Measurements from ENCODE around the gene CD82. TPM values are rescaled to one million over a fixed set of nuclear protein-coding genes. Genes with fewer than 3 reads are reported as not detected.

The CD82 gene
- total and polyA plus RNA-seq, 4 donors: 21.6 to 54.4 (median 40.2) TPM

DNA sequence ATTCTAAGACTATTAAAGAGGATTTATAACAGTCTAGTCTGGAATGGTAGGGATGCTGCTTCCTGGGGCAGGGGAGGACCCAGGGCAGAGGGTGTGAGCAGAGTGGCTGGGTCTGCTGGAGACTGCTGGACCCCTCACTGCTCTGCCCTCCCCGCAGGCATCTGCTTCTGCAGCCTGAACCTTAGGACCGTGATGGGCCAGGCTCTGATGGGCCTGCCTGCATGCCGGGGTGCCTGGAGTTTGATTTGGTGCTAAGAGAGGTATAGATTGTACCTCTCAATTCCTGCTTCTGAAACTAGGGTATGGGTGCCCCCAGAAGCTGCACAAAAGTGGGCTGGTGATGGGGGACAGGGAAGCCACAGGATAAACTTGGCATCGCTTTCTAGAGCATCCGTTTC lies 54.9 kb downstream of the CD82 start:
- Histone ChIP-seq H3K4me1 (ENCODE audit: control insufficient read depth, insufficient read depth, low read length) (peaks cover 33% of the 10 kb centered on the region), H3K27ac (ENCODE audit: low read depth, low read length) (no peak overlapping the region), H3K4me3 (ENCODE audit: low read depth, low read length) (no peak overlapping the region), H3K9me3 (ENCODE audit: control insufficient read depth, insufficient read depth, low read length) (no peaks in the 10 kb centered on the region), H3K27me3 (ENCODE audit: control insufficient read depth, insufficient read depth, low read length) (no peaks in the 10 kb centered on the region), H3K36me3 (ENCODE audit: control insufficient read depth, insufficient read depth, low read length) (peaks cover 30% of the 10 kb centered on the region)
- 79% methylated on average over 5 of the region's 5 CpGs for WGBS (ENCODE audit: insufficient coverage)
- no peak for DNase-seq (ENCODE audit: low read depth in 4 of 6, low spot score in 6 of 6)

DNA sequence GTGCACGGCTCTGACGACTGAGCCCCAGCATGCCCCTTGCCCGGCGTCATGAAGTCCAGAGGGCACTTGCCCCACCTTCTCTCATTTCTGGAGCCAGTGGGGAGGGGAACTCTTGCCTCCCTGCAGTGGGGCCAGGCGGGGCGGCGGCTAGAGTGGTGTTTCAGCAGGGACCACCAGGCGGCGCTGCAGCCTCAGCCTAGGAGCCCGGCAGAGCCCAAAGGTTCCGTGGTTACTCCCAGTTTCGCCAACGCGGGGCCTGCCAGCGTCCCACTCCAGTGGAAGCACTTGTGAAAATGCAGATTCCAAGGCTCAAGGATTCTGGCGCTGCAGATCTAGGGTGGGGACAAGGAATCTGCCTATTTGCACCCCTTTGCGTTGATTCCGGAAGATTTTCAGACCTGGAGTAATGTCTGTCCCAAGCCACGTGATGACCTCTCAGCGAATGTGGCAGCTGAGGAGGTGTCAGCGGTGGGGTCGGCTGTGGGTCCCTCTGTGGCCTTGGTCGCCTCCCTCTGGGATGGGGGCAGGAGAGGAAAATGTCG lies 55.7 kb downstream of the CD82 start:
- no peak overlapping the region for H3K4me3 ChIP-seq (ENCODE audit: low read depth, low read length)
- WGBS (ENCODE audit: insufficient coverage): 11% methylated on average over 24 of the region's 24 CpGs
- no peaks in the 10 kb centered on the region for H3K9me3 ChIP-seq (ENCODE audit: control insufficient read depth, insufficient read depth, low read length)
- H3K27ac ChIP-seq (ENCODE audit: low read depth, low read length): no peak overlapping the region
- peaks cover 24% of the 10 kb centered on the region for H3K36me3 ChIP-seq (ENCODE audit: control insufficient read depth, insufficient read depth, low read length)
- H3K4me1 ChIP-seq (ENCODE audit: control insufficient read depth, insufficient read depth, low read length): peaks cover 33% of the 10 kb centered on the region
- no peaks in the 10 kb centered on the region for H3K27me3 ChIP-seq (ENCODE audit: control insufficient read depth, insufficient read depth, low read length)
- peak in 4 of 6 donors; percentile 64 to 90 (median 79) for DNase-seq (ENCODE audit: low read depth in 4 of 6, low spot score in 6 of 6)

DNA sequence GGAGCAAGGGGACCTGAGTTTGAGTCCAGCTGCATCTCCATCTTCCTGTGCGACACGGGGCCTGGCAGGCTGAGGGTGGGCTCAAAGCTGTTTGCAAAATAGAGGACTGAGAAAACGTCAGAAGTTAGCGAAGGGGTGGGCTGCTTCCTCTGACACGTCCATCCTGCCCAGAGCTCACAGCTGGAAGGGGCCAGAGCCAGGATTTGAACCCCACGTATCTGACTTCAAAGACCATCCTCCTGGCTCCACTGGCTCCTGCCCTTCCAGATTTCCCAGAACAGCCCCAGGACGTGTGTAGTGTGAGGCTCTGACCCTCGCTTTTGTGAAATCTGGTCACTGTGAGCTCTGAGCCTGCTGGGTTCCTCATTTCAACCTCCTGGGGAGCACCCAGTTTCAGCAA lies 56.3 kb downstream of the CD82 start:
- Histone ChIP-seq H3K4me1 (ENCODE audit: control insufficient read depth, insufficient read depth, low read length) (peaks cover 28% of the 10 kb centered on the region), H3K36me3 (ENCODE audit: control insufficient read depth, insufficient read depth, low read length) (peaks cover 23% of the 10 kb centered on the region), H3K27me3 (ENCODE audit: control insufficient read depth, insufficient read depth, low read length) (no peaks in the 10 kb centered on the region), H3K4me3 (ENCODE audit: low read depth, low read length) (no peak overlapping the region), H3K9me3 (ENCODE audit: control insufficient read depth, insufficient read depth, low read length) (no peaks in the 10 kb centered on the region), H3K27ac (ENCODE audit: low read depth, low read length) (no peak overlapping the region)
- DNase-seq (ENCODE audit: low read depth in 4 of 6, low spot score in 6 of 6): no peak
- 83% methylated on average over 8 of the region's 8 CpGs for WGBS (ENCODE audit: insufficient coverage)

DNA sequence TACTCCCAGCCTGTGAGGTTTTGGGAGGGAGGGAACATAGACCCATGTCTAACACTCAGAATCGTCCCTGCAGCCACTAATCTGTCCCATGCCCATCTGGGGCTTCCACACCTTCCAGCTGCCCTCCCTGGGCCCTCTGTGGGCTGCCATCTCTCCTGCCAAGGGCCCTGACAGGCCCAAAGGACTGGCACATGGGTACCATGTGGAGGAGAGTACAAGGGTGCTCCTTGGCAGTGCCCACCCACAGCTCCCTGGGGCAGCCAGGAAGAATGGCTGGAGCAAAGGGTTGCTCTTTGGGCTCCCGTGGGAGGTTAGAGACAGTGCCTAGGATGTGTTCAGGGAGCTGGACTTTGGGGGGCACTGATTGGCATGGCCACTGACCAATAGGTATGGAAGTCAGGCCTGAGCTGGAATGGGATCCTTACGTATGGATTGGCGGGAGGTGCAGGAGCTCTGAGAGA lies 56.8 kb downstream of the CD82 start:
- H3K36me3 ChIP-seq (ENCODE audit: control insufficient read depth, insufficient read depth, low read length): peaks cover 23% of the 10 kb centered on the region
- DNase-seq (ENCODE audit: low read depth in 4 of 6, low spot score in 6 of 6): no peak
- H3K4me3 ChIP-seq (ENCODE audit: low read depth, low read length): no peak overlapping the region
- no peaks in the 10 kb centered on the region for H3K27me3 ChIP-seq (ENCODE audit: control insufficient read depth, insufficient read depth, low read length)
- WGBS (ENCODE audit: insufficient coverage): 80% methylated on average over 1 of the region's 4 CpGs
- H3K4me1 ChIP-seq (ENCODE audit: control insufficient read depth, insufficient read depth, low read length): peaks cover 23% of the 10 kb centered on the region
- no peaks in the 10 kb centered on the region for H3K9me3 ChIP-seq (ENCODE audit: control insufficient read depth, insufficient read depth, low read length)
- H3K27ac ChIP-seq (ENCODE audit: low read depth, low read length): no peak overlapping the region

DNA sequence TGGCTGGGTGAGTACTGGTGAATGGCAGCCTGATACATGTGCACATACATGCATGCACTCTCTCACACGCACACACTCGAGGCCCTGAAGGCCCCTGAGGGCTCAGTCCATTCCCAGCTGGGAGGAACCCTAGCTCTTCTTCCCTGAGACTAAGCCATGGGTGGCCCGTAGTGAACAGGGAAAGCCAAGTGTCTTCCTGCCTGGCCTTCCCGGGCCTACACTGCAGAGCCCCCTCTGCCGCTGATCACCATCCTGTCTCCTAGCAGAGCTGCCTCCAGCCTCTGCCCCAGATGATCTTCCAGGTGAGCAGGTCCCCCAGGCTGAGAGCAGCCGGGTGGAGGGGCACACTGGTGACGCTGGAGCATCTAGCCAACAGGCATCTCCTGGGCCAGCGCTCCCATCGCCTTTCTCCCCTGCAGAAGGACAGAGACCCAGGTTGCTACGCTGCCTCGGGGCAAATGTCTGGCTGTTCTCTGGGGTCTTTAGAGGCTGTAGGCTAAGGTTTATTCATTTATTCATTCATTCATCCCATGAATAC lies 57.3 kb downstream of the CD82 start:
- Histone ChIP-seq H3K4me3 (ENCODE audit: low read depth, low read length) (no peak overlapping the region), H3K36me3 (ENCODE audit: control insufficient read depth, insufficient read depth, low read length) (peaks cover 22% of the 10 kb centered on the region), H3K9me3 (ENCODE audit: control insufficient read depth, insufficient read depth, low read length) (no peaks in the 10 kb centered on the region), H3K27me3 (ENCODE audit: control insufficient read depth, insufficient read depth, low read length) (no peaks in the 10 kb centered on the region), H3K27ac (ENCODE audit: low read depth, low read length) (no peak overlapping the region), H3K4me1 (ENCODE audit: control insufficient read depth, insufficient read depth, low read length) (peaks cover 26% of the 10 kb centered on the region)
- no peak for DNase-seq (ENCODE audit: low read depth in 4 of 6, low spot score in 6 of 6)
- WGBS (ENCODE audit: insufficient coverage): 83% methylated on average over 8 of the region's 11 CpGs

DNA sequence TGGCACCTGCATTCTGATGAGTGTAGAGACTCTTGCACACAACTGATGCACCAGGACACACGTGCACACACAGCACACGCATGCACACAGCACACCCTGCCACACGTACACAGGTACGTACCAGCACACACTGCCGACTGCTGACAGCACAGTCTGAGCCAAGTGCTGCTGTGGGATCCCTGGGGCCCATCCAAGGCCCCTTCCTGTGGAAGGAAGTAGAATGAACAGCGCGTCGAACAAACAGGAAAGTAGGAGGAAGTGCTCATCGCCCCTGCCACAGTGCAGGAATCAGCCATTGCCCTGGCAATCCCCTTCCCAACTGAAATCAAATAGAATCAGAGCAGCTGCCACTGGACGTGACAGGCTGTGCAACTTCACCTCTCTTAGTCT lies 57.9 kb downstream of the CD82 start:
- Histone ChIP-seq H3K36me3 (ENCODE audit: control insufficient read depth, insufficient read depth, low read length) (peaks cover 16% of the 10 kb centered on the region), H3K27ac (ENCODE audit: low read depth, low read length) (no peak overlapping the region), H3K27me3 (ENCODE audit: control insufficient read depth, insufficient read depth, low read length) (no peaks in the 10 kb centered on the region), H3K4me1 (ENCODE audit: control insufficient read depth, insufficient read depth, low read length) (peaks cover 31% of the 10 kb centered on the region), H3K4me3 (ENCODE audit: low read depth, low read length) (no peak overlapping the region), H3K9me3 (ENCODE audit: control insufficient read depth, insufficient read depth, low read length) (no peaks in the 10 kb centered on the region)
- DNase-seq (ENCODE audit: low read depth in 4 of 6, low spot score in 6 of 6): peak in 1 of 6 donors; percentile 10
- 63% methylated on average over 10 of the region's 10 CpGs for WGBS (ENCODE audit: insufficient coverage)

DNA sequence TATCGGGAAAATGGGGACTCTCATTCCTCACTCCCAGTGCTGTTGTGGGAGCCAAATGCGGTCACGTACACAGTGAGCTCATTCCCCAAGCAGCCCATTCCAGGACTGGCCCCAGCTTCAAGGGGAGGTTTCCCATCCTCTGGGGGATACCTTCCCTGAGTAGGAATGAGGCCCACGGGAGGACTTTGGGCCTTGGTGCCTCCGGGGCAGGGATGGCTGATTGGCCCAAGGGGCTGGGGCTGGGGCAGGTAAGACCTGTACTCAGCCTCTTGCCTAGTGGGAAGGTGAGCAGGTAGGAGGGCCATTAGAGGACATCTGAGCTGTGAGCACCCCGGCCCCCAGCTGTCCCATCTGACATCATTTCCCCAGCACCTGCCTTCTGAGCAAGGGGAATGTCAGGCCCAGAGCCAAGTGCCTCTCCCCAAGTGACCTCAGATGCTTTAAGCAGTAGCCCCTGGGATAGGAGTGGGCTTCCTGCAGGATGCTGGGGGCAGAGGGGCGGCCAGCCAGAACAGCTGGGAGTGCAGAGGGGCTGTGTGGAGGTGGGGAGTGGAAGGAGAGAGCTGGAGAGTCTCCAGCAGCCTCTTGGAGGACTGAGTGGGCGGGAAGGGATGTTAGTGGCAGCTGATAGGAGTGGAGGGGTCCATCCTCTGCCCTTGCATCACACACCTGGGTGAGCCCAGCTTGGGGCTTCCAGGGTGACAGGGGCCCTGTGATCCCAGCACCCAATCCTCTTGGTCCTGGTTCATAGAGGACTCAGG lies 58.4 kb downstream of the CD82 start:
- H3K27me3 ChIP-seq (ENCODE audit: control insufficient read depth, insufficient read depth, low read length): no peaks in the 10 kb centered on the region
- H3K9me3 ChIP-seq (ENCODE audit: control insufficient read depth, insufficient read depth, low read length): no peaks in the 10 kb centered on the region
- H3K27ac ChIP-seq (ENCODE audit: low read depth, low read length): no peak overlapping the region
- H3K36me3 ChIP-seq (ENCODE audit: control insufficient read depth, insufficient read depth, low read length): peaks cover 11% of the 10 kb centered on the region
- no peak overlapping the region for H3K4me3 ChIP-seq (ENCODE audit: low read depth, low read length)
- peaks cover 37% of the 10 kb centered on the region for H3K4me1 ChIP-seq (ENCODE audit: control insufficient read depth, insufficient read depth, low read length)
- DNase-seq (ENCODE audit: low read depth in 4 of 6, low spot score in 6 of 6): peak in 1 of 6 donors; percentile 23
- WGBS (ENCODE audit: insufficient coverage): 76% methylated on average over 7 of the region's 8 CpGs

DNA sequence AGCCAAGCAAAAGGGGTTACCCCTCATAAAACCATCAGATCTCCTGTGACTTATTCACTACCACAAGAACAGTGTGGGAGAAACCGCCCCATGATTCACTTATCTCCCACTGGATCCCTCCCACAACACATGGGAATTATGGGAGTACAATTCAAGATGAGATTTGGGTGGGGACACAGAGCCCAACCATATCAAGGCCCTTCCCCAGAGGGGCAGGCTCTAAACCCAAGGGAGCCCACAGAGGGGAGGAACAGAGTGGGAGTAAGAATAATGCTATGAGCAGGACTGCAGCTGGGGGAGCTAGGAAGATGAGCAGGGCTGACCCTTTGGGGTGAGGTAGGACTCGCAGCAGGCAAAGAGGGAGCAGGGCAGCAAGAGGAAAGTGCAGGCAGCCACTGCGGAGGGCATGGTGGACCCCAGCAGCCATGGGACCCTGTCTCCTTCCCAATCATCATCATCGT lies 59.3 kb downstream of the CD82 start:
- Histone ChIP-seq H3K4me1 (ENCODE audit: control insufficient read depth, insufficient read depth, low read length) (peaks cover 46% of the 10 kb centered on the region), H3K36me3 (ENCODE audit: control insufficient read depth, insufficient read depth, low read length) (peaks cover 6% of the 10 kb centered on the region), H3K27me3 (ENCODE audit: control insufficient read depth, insufficient read depth, low read length) (no peaks in the 10 kb centered on the region), H3K4me3 (ENCODE audit: low read depth, low read length) (no peak overlapping the region), H3K9me3 (ENCODE audit: control insufficient read depth, insufficient read depth, low read length) (no peaks in the 10 kb centered on the region), H3K27ac (ENCODE audit: low read depth, low read length) (no peak overlapping the region)
- 81% methylated on average over 3 of the region's 4 CpGs for WGBS (ENCODE audit: insufficient coverage)
- DNase-seq (ENCODE audit: low read depth in 4 of 6, low spot score in 6 of 6): no peak

DNA sequence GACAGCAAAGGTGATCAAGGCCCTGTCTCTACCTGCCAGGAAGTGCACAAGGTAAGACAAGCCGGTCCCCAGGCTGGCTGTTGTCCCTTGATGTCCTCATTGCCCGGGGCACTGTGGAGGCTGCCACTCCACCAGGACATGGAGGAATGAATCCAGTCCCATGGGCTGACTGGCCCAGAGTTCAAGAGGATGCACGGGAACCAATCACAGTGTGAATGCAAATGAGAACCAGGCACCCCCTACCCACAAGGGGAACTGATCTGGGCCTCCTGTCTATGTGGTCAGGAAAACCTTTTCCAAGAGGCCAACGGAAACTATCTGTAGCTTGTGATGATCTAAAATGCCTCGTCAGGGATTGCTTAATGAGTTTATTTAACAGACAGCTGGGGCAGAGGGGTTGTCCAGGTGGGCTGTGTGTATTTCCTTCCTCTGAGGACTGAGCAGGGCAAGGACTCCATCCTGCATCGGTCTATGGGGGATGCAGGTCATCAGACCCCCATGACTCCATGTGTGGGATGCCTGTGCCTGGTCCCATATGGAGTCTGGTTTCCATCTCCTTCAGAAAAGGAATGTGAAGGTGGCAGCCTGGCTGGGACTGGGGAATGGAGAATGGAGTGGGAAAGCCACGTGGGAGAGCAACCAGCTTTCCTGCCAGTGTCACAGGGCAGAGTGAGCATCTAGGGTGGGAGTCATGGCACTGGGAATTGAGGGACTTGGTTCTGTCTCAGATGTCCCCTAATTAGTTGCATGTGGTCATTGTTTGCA lies 60.5 kb downstream of the CD82 start:
- peaks cover 52% of the 10 kb centered on the region for H3K4me1 ChIP-seq (ENCODE audit: control insufficient read depth, insufficient read depth, low read length)
- WGBS (ENCODE audit: insufficient coverage): 95% methylated on average over 6 of the region's 7 CpGs
- DNase-seq (ENCODE audit: low read depth in 4 of 6, low spot score in 6 of 6): no peak

More for the DNA sequence above, 60.5 kb downstream of the CD82 start:
- Histone ChIP-seq H3K4me3 (ENCODE audit: low read depth, low read length) (no peak overlapping the region), H3K27ac (ENCODE audit: low read depth, low read length) (no peak overlapping the region), H3K36me3 (ENCODE audit: control insufficient read depth, insufficient read depth, low read length) (peaks cover 3% of the 10 kb centered on the region), H3K27me3 (ENCODE audit: control insufficient read depth, insufficient read depth, low read length) (no peaks in the 10 kb centered on the region), H3K9me3 (ENCODE audit: control insufficient read depth, insufficient read depth, low read length) (no peaks in the 10 kb centered on the region)

All from spinal cord (tissue), 10 donors.